Mesodermal cell (in vitro differentiated cells): ENCODE data around the gene DLGAP4.
A peak's percentile ranks its signal among the peaks of the same experiment; 100 is the strongest.

Experiments used
- H3K27ac ChIP-seq: 2 replicates; pipeline ENCODE4 v1.7.0; 2013; ENCODE audit warnings: mild to moderate bottlenecking, low read depth, low read length, moderate library complexity; ENCODE audit not compliant: severe bottlenecking
- H3K36me3 ChIP-seq: 2 replicates; pipeline ENCODE4 v1.7.1; 2013; ENCODE audit warnings: mild to moderate bottlenecking, low read length, moderate library complexity; ENCODE audit not compliant: control insufficient read depth, insufficient read depth
- H3K4me1 ChIP-seq: one replicate; pipeline ENCODE4 v1.7.1; 2013; ENCODE audit warnings: mild to moderate bottlenecking, low read length; ENCODE audit not compliant: insufficient read depth, control insufficient read depth, poor library complexity, severe bottlenecking
- H3K4me3 ChIP-seq: 2 replicates; pipeline ENCODE4 v1.7.0; 2013; ENCODE audit warnings: low read length, control low read depth, mild to moderate bottlenecking; ENCODE audit not compliant: insufficient read depth, poor library complexity, severe bottlenecking; ENCODE audit errors: extremely low read depth
- H3K9me3 ChIP-seq: 2 replicates; pipeline ENCODE4 v1.7.1; 2013; ENCODE audit warnings: mild to moderate bottlenecking, low read length, moderate library complexity; ENCODE audit not compliant: control insufficient read depth
- WGBS, 2 experiments: methylation state at CpG; one replicate each; pipeline ENCODE4 v1.1.5; 2013; ENCODE audit warnings: missing lambda C conversion rate in 2 of 2; ENCODE audit not compliant: insufficient coverage in 2 of 2; 5-methylcytosine and 5-hydroxymethylcytosine counted together

Gene DLGAP4

GRCh38 chr20:36482044-36482473 is 175.9 kb downstream of the DLGAP4 start:
- H3K36me3 ChIP-seq = peaks cover 86% of the 10 kb centered on the region

GRCh38 chr20:36483209-36483918 is 177.2 kb downstream of the DLGAP4 start:
- Histone ChIP-seq H3K36me3 (peaks cover 79% of the 10 kb centered on the region), H3K4me3 (no peak overlapping the region), H3K27ac (peak overlapping the region; percentile 69), H3K9me3 (no peaks in the 10 kb centered on the region), H3K4me1 (peaks cover 44% of the 10 kb centered on the region)
- WGBS, 2 experiments = 91 to 92% methylated on average over 4 of the region's 5 CpGs

More at GRCh38 chr20:36482044-36482473, 175.9 kb downstream of the DLGAP4 start:
- Histone ChIP-seq H3K4me3 (no peak overlapping the region), H3K4me1 (peaks cover 44% of the 10 kb centered on the region), H3K27ac (no peak overlapping the region), H3K9me3 (no peaks in the 10 kb centered on the region)
- WGBS, 2 experiments = 96% methylated on average over 6 to 8 of the region's 8 CpGs

- 84 to 98% methylated on average over 6 to 7 of the region's 8 CpGs for WGBS, 2 experiments
- Histone ChIP-seq H3K4me1 (peaks cover 43% of the 10 kb centered on the region), H3K36me3 (peaks cover 76% of the 10 kb centered on the region), H3K9me3 (no peaks in the 10 kb centered on the region), H3K27ac (peak overlapping the region; percentile 69), H3K4me3 (no peak overlapping the region)
Measured at GRCh38 chr20:36483919-36484808, 178.0 kb downstream of the DLGAP4 start.

GRCh38 chr20:36485286-36485685 is 179.1 kb downstream of the DLGAP4 start:
- Histone ChIP-seq H3K36me3 (peaks cover 75% of the 10 kb centered on the region), H3K4me3 (no peak overlapping the region), H3K4me1 (peaks cover 37% of the 10 kb centered on the region), H3K9me3 (no peaks in the 10 kb centered on the region), H3K27ac (no peak overlapping the region)
- 94 to 97% methylated on average over 3 of the region's 3 CpGs for WGBS, 2 experiments

GRCh38 chr20:36487069-36487468 is 180.9 kb downstream of the DLGAP4 start:
- Histone ChIP-seq H3K27ac (no peak overlapping the region), H3K36me3 (peaks cover 70% of the 10 kb centered on the region), H3K4me3 (no peak overlapping the region), H3K9me3 (no peaks in the 10 kb centered on the region), H3K4me1 (peaks cover 42% of the 10 kb centered on the region)
- 90 to 91% methylated on average over 1 of the region's 1 CpG for WGBS, 2 experiments

- Histone ChIP-seq H3K9me3 (no peaks in the 10 kb centered on the region), H3K27ac (no peak overlapping the region), H3K4me3 (no peak overlapping the region), H3K36me3 (peaks cover 69% of the 10 kb centered on the region), H3K4me1 (peaks cover 25% of the 10 kb centered on the region)
- WGBS, 2 experiments = 80 to 100% methylated on average over 1 of the region's 1 CpG
Measured at GRCh38 chr20:36490191-36490590, 184.1 kb downstream of the DLGAP4 start.

GRCh38 chr20:36491901-36492617 is 185.9 kb downstream of the DLGAP4 start:
- peaks cover 71% of the 10 kb centered on the region for H3K36me3 ChIP-seq
- no peaks in the 10 kb centered on the region for H3K9me3 ChIP-seq
- 86 to 87% methylated on average over 6 to 7 of the region's 8 CpGs for WGBS, 2 experiments
- no peak overlapping the region for H3K4me3 ChIP-seq
- peaks cover 29% of the 10 kb centered on the region for H3K4me1 ChIP-seq
- H3K27ac ChIP-seq = peak overlapping the region; percentile 45

- Histone ChIP-seq H3K4me1 (peaks cover 40% of the 10 kb centered on the region), H3K36me3 (peaks cover 77% of the 10 kb centered on the region), H3K4me3 (no peak overlapping the region), H3K27ac (no peak overlapping the region), H3K9me3 (no peaks in the 10 kb centered on the region)
- 91 to 92% methylated on average over 8 to 9 of the region's 10 CpGs for WGBS, 2 experiments
Measured at GRCh38 chr20:36493051-36493800, 187.1 kb downstream of the DLGAP4 start.

GRCh38 chr20:36493801-36494114 is 187.6 kb downstream of the DLGAP4 start:
- Histone ChIP-seq H3K27ac (no peak overlapping the region), H3K36me3 (peaks cover 80% of the 10 kb centered on the region), H3K4me1 (peaks cover 45% of the 10 kb centered on the region), H3K9me3 (no peaks in the 10 kb centered on the region), H3K4me3 (no peak overlapping the region)
- WGBS, 2 experiments = 97 to 98% methylated on average over 7 of the region's 7 CpGs
